A549 treated with AZD2906 at 1 μM for 4 hours (cell line): ENCODE results near the gene OLFM3. TPM values are rescaled to one million over a fixed set of nuclear protein-coding genes. Genes with fewer than 3 reads are reported as not detected.

Experiments
- total RNA-seq: library from RNA; stranded (reverse); fragments of 200-300 nt; extraction: Qiagen RNA extraction; gene quantifications from 5 replicates; pipeline ENCODE4 v1.2.3, GENCODE V29; 2022

Gene OLFM3
- not detected in 5 replicates for total RNA-seq

GRCh38 chr1:101996825-101997465 lies at the start of gene OLFM3:
Gene OLFM3 (minus strand): TSS chr1:101996926.

